Activated T-cell treated with anti-CD3 and anti-CD28 coated beads for 1 hour (primary cell): Measurements from ENCODE around the gene PCK1.

Experiments used
- DNase-seq: peaks from one replicate; pipeline ENCODE4 v3.0.0-alpha.2; 2020; ENCODE audit warnings: low read depth

The PCK1 gene

DNA sequence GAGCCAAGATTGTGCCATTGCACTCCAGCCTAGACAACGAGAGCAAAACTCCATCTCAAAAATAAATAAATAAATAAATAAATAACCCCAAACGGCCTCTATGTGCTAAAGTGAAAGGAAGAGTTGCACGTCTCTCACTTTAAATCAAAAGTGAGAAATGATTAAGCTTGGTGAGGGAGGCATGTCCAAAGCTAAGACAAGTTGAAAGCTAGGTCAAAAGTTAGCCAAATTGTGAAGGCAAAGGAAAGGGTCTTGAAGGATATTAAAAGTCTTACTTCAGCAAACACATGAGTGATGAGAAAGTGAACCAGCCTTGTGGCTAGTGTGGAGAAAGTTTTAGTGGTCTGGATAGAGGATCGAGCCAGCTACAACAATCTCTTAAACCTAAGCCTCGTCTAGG is 45.0 kb downstream of the PCK1 start:
- no peak for DNase-seq

DNA sequence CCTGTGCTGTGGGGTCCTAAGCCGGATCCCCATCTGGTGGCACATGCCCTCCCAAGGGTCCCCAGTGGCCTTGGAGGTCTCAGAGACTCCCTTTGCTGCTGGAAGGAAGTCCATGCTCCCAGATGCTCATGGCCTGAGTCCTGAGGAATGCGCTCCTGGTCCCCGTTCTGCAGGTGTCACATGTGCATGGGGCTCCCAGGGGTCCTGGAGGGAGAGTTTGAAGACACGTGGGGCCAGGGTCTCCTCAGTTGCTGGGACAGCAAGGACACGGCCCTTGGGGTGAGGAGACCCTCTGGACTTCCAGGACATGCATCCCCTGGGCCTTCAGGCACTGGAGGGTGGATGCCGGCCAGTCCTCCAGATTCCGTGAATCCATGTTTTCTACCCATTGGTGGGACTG is 47.6 kb downstream of the PCK1 start:
- no peak for DNase-seq

DNA sequence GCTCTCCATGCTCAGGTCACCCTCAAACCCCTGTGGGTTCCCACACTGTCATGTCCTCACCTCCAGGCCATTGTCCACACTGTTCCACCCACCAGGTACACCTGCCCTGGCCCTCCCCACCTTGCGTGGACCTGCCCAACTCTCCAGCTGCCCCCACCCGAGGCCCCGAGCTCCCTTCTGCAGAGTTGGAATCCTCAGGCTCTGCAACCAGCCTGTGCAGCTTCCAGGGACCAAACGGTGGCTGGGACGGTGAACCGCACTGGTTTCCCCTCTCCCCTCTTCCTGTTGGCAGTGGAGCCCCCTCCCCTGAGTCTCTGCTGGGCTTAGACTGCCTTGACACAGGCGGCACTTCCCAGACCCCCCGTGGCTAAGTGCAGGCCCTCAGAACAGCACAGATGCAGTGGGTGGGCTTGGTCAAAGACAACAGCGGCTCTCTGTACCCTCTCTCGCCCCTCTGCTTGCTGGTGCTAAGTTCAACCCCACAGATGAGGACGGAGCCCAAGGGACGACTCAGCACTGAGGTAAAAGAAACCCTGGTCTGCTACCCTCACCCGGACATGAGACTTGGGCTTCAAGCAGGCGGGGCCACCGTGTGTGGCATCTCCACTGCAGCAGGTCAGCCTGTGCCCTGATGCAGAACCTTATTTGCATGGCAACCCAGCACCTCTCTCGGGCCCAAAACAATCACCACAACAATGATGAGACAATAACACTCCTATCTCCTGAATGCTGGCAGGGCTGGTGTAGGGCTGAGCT is 48.4 kb downstream of the PCK1 start:
- DNase-seq, result no peak

- no peak for DNase-seq
Measured at GRCh38 chr20:57609842-57610167, 48.9 kb downstream of the PCK1 start.

DNA sequence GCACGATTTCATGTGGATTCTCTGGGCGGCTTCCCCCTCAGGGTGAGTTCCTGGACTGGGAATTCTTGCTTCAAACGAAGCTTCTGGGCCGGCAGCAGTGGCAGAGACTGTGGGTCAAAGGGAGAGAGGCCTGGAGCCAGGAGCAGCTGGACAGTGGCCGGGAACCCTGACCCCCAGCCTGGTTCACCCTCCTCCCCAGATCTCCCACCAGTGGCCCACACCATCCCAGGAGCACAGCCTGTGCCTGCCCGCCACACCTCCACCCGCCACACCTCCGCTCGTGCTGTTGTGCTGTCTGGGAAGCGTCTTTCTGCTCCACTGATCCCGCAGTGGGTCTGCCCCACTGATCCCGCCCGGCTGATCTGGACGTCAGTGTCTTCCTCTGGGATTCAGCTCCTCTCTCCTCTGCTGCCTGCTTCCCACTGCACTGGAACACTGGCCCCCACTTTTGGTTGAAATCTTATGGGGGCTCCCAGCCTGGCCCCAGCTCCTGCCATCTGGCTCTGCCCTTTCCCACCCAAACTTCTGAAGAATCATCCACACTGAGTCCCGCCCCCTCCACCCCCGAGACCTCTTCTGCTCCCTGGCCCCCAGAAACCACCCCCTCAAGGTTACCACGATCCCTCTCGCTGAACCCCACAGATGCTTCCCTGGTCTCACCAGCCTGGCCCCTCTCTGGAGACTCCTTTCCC is 49.5 kb downstream of the PCK1 start:
- no peak for DNase-seq

DNA sequence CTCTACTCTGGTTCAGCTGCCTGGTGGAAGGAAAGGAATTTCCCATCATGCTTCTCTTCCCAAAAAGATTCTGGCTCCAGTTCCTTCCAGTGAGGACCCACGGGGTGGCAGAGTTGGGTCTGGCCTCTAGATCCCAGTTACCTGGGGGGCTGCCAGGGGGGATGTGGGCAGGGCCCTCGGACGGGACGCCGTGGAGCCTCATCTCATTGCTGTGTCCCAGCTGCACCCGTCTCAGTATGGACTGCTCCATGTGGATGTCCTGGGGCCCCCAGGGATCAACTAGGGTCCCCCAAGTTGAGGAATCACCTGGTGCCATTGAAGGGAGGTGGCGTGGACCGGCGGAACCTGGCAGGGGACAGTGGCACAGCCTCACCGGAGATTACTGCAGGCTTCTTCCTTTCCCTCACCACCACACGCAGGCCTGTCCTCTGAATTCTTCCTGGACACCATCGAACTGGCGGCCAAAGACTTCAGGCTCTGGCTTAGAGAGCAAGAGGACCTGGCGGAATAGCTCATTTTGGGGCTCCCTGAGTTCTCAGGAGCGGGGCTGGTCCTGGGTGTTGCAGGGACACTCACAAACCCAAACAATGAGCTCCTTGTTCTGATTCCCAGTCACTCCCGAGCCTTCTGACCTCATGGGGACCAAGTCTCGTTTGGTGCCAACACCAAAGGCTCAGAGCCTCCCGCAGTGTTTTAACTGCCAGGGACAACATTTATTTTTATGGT is 50.8 kb downstream of the PCK1 start:
- DNase-seq, result no peak

GRCh38 chr20:57612436-57612835 is 51.5 kb downstream of the PCK1 start:
- DNase-seq, result no peak

DNA sequence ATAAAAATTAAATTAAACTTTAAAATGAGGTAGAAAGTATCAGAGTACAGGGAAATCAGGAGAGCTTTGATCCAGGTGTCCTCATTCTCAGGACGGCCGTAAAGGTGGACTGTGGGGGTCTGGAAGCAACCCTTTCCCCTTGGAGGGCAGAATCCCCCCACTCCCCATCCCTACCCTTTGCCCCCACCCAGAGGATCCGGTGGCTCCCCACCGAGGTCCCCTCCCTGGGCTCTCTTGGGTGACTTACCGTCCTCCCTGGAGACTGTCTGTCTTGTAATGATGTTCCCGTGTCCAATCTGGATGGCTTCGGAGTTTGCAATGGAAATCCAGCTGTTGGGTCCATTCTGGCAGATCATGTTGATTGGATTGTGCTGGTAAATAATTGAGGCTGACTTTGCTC is 52.0 kb downstream of the PCK1 start:
- DNase-seq, result no peak

DNA sequence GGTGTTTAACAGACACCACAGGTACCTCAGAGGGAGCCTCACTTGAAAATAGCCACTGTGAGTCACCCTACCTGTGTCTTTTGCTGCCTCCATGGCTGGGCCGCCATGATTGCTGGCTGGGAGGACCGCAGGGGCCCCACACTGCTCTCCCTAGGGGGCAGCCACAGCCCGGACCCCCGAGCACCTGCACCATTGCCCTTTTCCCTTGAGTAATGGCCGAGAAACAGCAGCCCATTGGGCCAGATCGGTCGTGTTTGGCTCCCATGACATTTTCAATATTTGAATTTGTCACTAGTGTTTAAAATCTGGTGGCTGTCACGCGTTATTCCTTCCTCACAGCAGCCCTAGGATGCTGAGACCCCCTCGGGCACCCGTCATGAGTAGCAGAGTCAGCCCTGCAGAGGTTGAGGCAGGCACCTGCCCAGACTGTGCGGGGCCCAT is 52.6 kb downstream of the PCK1 start:
- no peak for DNase-seq

GRCh38 chr20:57614490-57615444 is 53.9 kb downstream of the PCK1 start:
- no peak for DNase-seq

DNA sequence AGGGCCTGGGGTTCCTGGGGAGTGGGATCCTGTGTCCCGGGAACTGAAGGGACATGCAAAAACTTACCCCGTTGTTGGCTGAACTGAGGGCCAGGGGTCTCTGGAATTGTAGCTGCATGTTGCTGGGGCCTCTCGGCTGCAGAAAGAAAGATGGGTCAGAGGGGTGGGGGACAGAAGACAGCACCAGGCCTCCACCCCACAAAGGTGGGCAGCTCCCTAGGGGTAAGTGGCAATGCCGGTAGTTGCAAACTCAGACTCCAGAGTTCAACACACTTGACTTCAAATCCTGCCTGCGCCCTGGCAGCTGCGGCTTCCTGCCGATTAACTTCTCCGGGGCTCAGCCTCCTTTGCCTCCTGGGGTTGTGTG is 54.5 kb downstream of the PCK1 start:
- DNase-seq, result no peak

- no peak for DNase-seq
Measured at GRCh38 chr20:57616143-57616951, 55.4 kb downstream of the PCK1 start.

DNA sequence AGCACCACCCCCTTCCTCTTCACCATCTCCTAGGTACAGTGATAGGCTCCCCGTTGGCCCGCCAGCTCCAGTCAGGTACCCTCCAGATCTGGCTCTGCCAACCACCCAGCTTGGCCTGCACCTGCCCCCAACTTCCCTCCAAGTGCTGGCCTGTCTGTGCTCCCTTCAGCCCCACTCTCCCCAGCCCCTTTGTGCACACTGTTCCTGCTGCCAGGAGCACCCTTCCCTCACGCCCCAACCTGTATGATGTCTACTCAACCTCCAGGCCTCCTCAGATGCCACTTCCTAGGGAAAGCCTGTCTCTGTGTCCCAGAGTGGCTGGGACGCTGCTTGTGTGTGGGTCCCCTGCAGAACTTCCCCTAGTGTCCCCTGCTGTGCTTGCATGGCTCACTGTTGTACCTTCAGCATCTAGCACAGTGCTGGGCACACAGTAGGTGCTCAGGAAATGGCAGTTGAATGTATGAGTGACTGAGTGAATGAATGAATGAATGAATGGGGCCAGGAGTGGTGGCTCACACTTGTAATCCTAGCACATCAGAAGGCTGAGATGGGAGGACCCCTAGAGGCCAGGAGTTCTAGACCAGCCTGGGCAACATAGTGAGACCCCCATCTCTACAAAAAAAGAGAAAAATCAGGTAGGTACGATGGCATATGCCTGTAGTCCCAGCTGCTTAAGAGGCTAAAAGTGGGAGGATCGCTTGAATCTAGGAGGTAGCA is 56.3 kb downstream of the PCK1 start:
- no peak for DNase-seq
